HL-60 (cell line): ENCODE measurements around the gene NODAL.

Source experiments
- CTCF ChIP-seq: IDR thresholded peaks from one replicate; pipeline ENCODE4 v1.5.1; 2011; ENCODE audit warnings: low read length, control low read depth, inconsistent platforms; ENCODE audit not compliant: insufficient read depth
- POLR2AphosphoS5 ChIP-seq: IDR thresholded peaks from 2 replicates; pipeline ENCODE4 v1.6.1; 2012; ENCODE audit warnings: low read depth
- SPI1 ChIP-seq: IDR thresholded peaks from 2 replicates; pipeline ENCODE4 v1.6.1; 2012; ENCODE audit warnings: low read depth, mild to moderate bottlenecking, borderline replicate concordance
- TF ChIP-seq, protein P1 (sequence below): IDR thresholded peaks from 2 replicates; pipeline ENCODE4 v1.6.1; 2012; ENCODE audit warnings: low read depth; ENCODE audit not compliant: insufficient replicate concordance

GRCh38 chr10:70455213-70455630 is 13.7 kb upstream of the NODAL start:
- TF ChIP-seq, protein P1, sequence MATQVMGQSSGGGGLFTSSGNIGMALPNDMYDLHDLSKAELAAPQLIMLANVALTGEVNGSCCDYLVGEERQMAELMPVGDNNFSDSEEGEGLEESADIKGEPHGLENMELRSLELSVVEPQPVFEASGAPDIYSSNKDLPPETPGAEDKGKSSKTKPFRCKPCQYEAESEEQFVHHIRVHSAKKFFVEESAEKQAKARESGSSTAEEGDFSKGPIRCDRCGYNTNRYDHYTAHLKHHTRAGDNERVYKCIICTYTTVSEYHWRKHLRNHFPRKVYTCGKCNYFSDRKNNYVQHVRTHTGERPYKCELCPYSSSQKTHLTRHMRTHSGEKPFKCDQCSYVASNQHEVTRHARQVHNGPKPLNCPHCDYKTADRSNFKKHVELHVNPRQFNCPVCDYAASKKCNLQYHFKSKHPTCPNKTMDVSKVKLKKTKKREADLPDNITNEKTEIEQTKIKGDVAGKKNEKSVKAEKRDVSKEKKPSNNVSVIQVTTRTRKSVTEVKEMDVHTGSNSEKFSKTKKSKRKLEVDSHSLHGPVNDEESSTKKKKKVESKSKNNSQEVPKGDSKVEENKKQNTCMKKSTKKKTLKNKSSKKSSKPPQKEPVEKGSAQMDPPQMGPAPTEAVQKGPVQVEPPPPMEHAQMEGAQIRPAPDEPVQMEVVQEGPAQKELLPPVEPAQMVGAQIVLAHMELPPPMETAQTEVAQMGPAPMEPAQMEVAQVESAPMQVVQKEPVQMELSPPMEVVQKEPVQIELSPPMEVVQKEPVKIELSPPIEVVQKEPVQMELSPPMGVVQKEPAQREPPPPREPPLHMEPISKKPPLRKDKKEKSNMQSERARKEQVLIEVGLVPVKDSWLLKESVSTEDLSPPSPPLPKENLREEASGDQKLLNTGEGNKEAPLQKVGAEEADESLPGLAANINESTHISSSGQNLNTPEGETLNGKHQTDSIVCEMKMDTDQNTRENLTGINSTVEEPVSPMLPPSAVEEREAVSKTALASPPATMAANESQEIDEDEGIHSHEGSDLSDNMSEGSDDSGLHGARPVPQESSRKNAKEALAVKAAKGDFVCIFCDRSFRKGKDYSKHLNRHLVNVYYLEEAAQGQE, result no peak
- TF ChIP-seq CTCF, result no peak
- TF ChIP-seq SPI1, result no peak
- TF ChIP-seq POLR2AphosphoS5, result no peak
